Measurements from ENCODE around the gene MAP2K3.
"Not testable (repeated sequence)": the region's sequence is repeated elsewhere in the genome, so short reads cannot be mapped to it uniquely, and the experiment has no call there.

Gene MAP2K3

GRCh38 chr17:21308931-21309381, 24.4 kb downstream of the MAP2K3 start:
- not testable (repeated sequence) for H3K4me3 ChIP-seq (ENCODE audit: low read depth in 1 of 2, low read length in 1 of 2); H3K4me1 ChIP-seq (ENCODE audit: control insufficient read depth in 1 of 2, insufficient read depth in 1 of 2, low read depth in 1 of 2, low read length in 1 of 2); H3K9me3 ChIP-seq; H3K27me3 ChIP-seq
- H3K36me3 ChIP-seq: peaks cover 93% of the 10 kb centered on the region
- H3K27ac ChIP-seq: peak overlapping the region; percentile 47

- not testable (repeated sequence) for H3K27me3 ChIP-seq; H3K9me3 ChIP-seq; H3K4me3 ChIP-seq (ENCODE audit: low read depth in 1 of 2, low read length in 1 of 2); H3K4me1 ChIP-seq (ENCODE audit: control insufficient read depth in 1 of 2, insufficient read depth in 1 of 2, low read depth in 1 of 2, low read length in 1 of 2)
- H3K36me3 ChIP-seq: peaks cover 94% of the 10 kb centered on the region
- H3K27ac ChIP-seq: peak overlapping the region; percentile 15
These were observed 25.7 kb downstream of the MAP2K3 start for GRCh38 chr17:21310061-21310765.

- H3K9me3 ChIP-seq; H3K4me1 ChIP-seq (ENCODE audit: control insufficient read depth in 1 of 2, insufficient read depth in 1 of 2, low read depth in 1 of 2, low read length in 1 of 2); H3K4me3 ChIP-seq (ENCODE audit: low read depth in 1 of 2, low read length in 1 of 2); H3K27me3 ChIP-seq: not testable (repeated sequence)
- Histone ChIP-seq H3K36me3 (peaks cover 91% of the 10 kb centered on the region), H3K27ac (peak overlapping the region; percentile 15)
These were observed 26.5 kb downstream of the MAP2K3 start for GRCh38 chr17:21310766-21311602.

GRCh38 chr17:21313320-21313719, 28.8 kb downstream of the MAP2K3 start:
- H3K9me3 ChIP-seq: no peaks in the 10 kb centered on the region
- TF ChIP-seq, protein P1, sequence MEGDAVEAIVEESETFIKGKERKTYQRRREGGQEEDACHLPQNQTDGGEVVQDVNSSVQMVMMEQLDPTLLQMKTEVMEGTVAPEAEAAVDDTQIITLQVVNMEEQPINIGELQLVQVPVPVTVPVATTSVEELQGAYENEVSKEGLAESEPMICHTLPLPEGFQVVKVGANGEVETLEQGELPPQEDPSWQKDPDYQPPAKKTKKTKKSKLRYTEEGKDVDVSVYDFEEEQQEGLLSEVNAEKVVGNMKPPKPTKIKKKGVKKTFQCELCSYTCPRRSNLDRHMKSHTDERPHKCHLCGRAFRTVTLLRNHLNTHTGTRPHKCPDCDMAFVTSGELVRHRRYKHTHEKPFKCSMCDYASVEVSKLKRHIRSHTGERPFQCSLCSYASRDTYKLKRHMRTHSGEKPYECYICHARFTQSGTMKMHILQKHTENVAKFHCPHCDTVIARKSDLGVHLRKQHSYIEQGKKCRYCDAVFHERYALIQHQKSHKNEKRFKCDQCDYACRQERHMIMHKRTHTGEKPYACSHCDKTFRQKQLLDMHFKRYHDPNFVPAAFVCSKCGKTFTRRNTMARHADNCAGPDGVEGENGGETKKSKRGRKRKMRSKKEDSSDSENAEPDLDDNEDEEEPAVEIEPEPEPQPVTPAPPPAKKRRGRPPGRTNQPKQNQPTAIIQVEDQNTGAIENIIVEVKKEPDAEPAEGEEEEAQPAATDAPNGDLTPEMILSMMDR (IDR thresholded peaks at IDR 0.05): no peak
- H3K27me3 ChIP-seq: no peaks in the 10 kb centered on the region
- H3K4me1 ChIP-seq (ENCODE audit: control insufficient read depth in 1 of 2, insufficient read depth in 1 of 2, low read depth in 1 of 2, low read length in 1 of 2): peaks cover 3 to 5% of the 10 kb centered on the region in 2 experiments
- H3K27ac ChIP-seq: no peak overlapping the region
- H3K36me3 ChIP-seq: peaks cover 73% of the 10 kb centered on the region
- H3K4me3 ChIP-seq (ENCODE audit: low read depth in 1 of 2, low read length in 1 of 2): no peak overlapping the region

DNA sequence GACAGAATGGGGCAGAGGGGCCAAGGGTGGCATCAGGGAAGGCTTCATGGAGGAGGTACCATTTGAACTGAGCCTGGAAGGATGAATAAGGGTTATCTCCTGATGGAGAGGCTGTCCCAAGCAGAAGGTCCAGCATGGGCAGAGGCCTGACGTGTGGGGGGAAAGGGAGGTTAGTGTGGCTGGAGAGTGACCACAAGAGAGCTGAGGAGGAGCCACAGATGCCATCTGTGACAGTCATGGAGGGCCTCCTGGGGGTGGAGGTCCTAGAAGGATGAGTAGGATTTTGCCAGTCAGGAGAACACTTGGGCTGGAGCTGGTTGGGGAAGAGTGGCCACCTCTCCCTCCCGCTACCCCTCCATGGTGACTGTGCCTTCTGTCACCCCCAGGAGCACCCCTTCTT, 29.2 kb downstream of the MAP2K3 start:
- not testable (repeated sequence) for H3K4me3 ChIP-seq (ENCODE audit: low read depth in 1 of 2, low read length in 1 of 2); H3K4me1 ChIP-seq (ENCODE audit: control insufficient read depth in 1 of 2, insufficient read depth in 1 of 2, low read depth in 1 of 2, low read length in 1 of 2); H3K9me3 ChIP-seq; H3K27me3 ChIP-seq; H3K27ac ChIP-seq
- H3K36me3 ChIP-seq: peaks cover 69% of the 10 kb centered on the region

- Histone ChIP-seq H3K36me3 (peaks cover 64% of the 10 kb centered on the region), H3K27ac (peak overlapping the region; percentile 61)
- H3K4me3 ChIP-seq (ENCODE audit: low read depth in 1 of 2, low read length in 1 of 2): not testable (repeated sequence)
These were observed 29.8 kb downstream of the MAP2K3 start for GRCh38 chr17:21314261-21314664.

GRCh38 chr17:21314701-21315111, 30.2 kb downstream of the MAP2K3 start:
- H3K27me3 ChIP-seq; H3K4me1 ChIP-seq (ENCODE audit: control insufficient read depth in 1 of 2, insufficient read depth in 1 of 2, low read depth in 1 of 2, low read length in 1 of 2); H3K4me3 ChIP-seq (ENCODE audit: low read depth in 1 of 2, low read length in 1 of 2); H3K9me3 ChIP-seq: not testable (repeated sequence)
- Histone ChIP-seq H3K27ac (peak overlapping the region; percentile 61), H3K36me3 (peaks cover 59% of the 10 kb centered on the region)

More at GRCh38 chr17:21314261-21314664, 29.8 kb downstream of the MAP2K3 start:
- H3K4me1 ChIP-seq (ENCODE audit: control insufficient read depth in 1 of 2, insufficient read depth in 1 of 2, low read depth in 1 of 2, low read length in 1 of 2); H3K27me3 ChIP-seq; H3K9me3 ChIP-seq: not testable (repeated sequence)

DNA sequence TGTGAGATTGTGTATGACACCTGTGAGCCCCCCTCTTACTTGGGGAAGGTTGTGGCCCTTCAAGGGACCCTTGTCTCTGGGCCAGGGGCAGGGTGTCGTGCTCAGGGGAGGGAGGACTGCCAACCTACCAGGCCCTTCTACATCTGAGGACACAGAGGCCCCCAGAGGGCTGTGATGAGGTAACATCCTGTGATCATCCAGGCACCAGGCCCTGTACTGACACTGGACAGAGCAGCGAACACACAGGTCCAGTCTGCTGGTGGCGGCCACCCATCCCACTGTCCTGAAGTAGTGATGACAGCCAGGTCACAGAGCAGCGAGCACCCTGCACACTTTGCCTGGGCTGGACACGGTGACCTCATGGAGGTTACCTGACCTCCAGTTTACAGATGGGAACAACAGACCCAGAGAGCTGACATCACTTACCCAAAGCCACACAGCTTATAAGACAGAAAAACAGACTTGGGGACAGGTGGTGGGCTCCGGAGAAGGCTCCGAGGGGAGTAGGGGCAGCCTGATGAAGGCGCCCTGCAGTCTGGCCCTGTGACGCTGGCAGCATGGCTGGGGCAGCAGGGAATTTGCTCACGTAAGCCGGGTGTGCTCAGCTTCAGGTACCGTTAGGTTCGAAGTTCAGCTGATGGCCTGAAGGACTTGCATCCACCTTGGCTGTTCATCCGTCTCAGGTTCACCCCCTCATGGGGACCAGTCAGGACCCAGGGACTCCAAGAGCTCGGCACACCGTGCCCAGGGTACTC, 30.9 kb downstream of the MAP2K3 start:
- not testable (repeated sequence) for H3K9me3 ChIP-seq; H3K27me3 ChIP-seq; H3K4me3 ChIP-seq (ENCODE audit: low read depth in 1 of 2, low read length in 1 of 2); H3K4me1 ChIP-seq (ENCODE audit: control insufficient read depth in 1 of 2, insufficient read depth in 1 of 2, low read depth in 1 of 2, low read length in 1 of 2)
- peak overlapping the region; percentile 61 for H3K27ac ChIP-seq
- H3K36me3 ChIP-seq: peaks cover 52% of the 10 kb centered on the region

GRCh38 chr17:21316212-21316886, 31.8 kb downstream of the MAP2K3 start:
- peak overlapping the region; percentile 27 for H3K27ac ChIP-seq
- not testable (repeated sequence) for H3K27me3 ChIP-seq; H3K4me3 ChIP-seq (ENCODE audit: low read depth in 1 of 2, low read length in 1 of 2); H3K9me3 ChIP-seq; H3K4me1 ChIP-seq (ENCODE audit: control insufficient read depth in 1 of 2, insufficient read depth in 1 of 2, low read depth in 1 of 2, low read length in 1 of 2)
- H3K36me3 ChIP-seq: peaks cover 43% of the 10 kb centered on the region

GRCh38 chr17:21316887-21317500, 32.5 kb downstream of the MAP2K3 start:
- H3K4me3 ChIP-seq (ENCODE audit: low read depth in 1 of 2, low read length in 1 of 2): peak overlapping the region in 1 of 2 experiments; percentile 24
- peaks cover 36% of the 10 kb centered on the region for H3K36me3 ChIP-seq
- not testable (repeated sequence) for H3K27me3 ChIP-seq; H3K9me3 ChIP-seq; H3K4me1 ChIP-seq (ENCODE audit: control insufficient read depth in 1 of 2, insufficient read depth in 1 of 2, low read depth in 1 of 2, low read length in 1 of 2); H3K27ac ChIP-seq

DNA sequence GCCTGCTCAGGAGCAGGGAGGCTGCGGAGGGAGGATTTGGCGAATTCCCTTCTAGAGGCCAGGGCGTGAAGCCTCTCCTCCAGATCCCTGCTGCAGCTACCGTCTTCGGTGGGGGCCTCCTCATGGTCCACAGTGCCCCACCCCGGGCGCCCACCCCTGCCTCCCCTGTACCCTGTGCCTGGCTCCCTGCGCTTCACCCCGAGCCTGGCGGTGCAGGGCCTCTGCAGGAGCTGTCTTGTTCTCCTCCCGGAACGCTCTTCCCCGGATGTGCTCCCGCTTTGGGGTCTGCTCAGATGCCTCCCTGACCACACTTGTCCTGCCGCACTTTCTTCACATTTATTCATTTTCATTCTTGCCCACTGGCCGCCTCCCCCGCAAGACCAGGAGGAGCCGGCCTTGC, 33.3 kb downstream of the MAP2K3 start:
- H3K9me3 ChIP-seq; H3K27ac ChIP-seq; H3K4me3 ChIP-seq (ENCODE audit: low read depth in 1 of 2, low read length in 1 of 2); H3K27me3 ChIP-seq; H3K4me1 ChIP-seq (ENCODE audit: control insufficient read depth in 1 of 2, insufficient read depth in 1 of 2, low read depth in 1 of 2, low read length in 1 of 2): not testable (repeated sequence)
- H3K36me3 ChIP-seq: peaks cover 29% of the 10 kb centered on the region

Data from neutrophil (primary cell).